ENCODE results near the gene BCL2L1.

The BCL2L1 gene

DNA sequence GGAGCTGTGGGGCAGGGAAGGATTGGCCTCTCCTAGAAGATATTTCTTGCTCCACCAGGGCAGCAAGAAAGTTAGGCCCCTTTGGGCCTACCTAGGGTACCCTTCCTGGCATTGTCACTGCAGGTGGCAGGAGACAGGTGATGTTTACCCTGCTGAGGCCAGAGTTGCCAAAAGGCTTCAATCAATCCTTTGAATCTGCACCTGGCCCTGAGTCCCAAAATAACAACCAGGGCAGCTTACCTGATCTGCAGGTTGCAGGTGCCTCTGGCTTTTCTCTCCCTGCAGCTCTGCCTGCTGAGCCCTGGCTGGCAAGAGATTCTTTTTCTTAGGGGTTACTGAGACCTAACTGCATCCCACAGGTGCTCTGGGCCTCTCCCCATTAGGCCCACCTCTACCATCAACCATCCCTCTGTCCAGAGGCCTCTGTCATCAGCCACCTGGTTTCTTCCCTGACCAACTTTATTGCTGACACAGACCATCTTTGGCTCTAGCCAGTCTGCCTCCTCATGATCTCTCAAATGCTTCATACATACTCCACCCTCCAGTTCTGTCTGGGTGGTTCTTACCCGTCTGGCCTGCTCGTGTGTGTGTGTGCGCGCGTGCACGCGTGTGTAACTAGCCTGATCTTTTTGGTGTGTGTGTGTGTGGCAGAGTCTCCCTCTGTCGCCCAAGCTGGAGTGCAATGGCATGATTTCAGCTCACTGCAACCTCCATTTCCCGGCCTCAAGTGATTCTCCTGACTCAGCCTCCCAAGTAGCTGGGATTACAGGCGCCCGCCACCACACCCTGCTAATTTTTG is 13.7 kb downstream of the BCL2L1 start:
- no peak for DNase-seq

GRCh38 chr20:31707994-31708735 is 14.5 kb downstream of the BCL2L1 start:
- DNase-seq, result no peak

DNA sequence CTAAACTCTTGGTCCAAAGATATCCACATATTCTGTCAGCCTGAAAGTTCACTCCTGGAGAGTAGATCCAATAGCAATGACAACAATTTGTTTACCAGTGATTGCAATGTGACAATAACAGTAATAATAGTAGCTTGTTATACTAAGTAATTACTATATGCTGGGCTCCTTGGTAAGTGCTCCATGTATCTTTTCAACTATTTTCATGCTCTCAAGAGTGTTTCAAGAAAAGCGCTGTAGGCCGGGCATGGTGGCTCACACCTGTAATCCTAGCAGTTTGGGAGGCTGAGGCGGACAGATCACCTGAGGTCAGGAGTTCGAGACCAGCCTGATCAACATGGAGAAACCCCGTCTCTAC is 15.4 kb downstream of the BCL2L1 start:
- no peak for DNase-seq

GRCh38 chr20:31706607-31707257 is 15.9 kb downstream of the BCL2L1 start:
- no peak for DNase-seq

- DNase-seq, result no peak
Observed at GRCh38 chr20:31705598-31706597, 16.8 kb downstream of the BCL2L1 start.

GRCh38 chr20:31705191-31705590 is 17.5 kb downstream of the BCL2L1 start:
- no peak for DNase-seq

GRCh38 chr20:31704225-31705119 is 18.2 kb downstream of the BCL2L1 start:
- DNase-seq, result no peak

GRCh38 chr20:31701591-31701990 is 21.1 kb downstream of the BCL2L1 start:
- DNase-seq, result no peak

DNA sequence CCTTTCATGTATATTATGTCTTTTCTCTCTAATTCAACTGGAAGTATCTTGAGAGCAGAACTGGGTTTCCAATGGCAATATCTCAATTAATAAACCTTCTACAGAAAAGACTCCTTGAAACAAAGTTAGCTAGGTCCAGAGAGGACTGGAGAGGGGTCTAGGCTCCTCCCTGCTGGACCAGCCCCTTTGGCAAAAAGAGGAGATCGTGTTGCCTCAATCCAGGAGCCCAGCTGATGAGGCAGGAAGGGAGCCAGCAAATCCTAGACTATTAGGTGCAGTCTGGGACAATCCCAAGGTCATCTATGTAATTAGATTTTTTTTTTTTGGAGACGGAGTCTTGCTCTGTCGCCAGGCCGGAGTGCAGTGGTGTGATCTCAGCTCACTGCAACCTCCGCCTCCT is 21.9 kb downstream of the BCL2L1 start:
- DNase-seq, result no peak

DNA sequence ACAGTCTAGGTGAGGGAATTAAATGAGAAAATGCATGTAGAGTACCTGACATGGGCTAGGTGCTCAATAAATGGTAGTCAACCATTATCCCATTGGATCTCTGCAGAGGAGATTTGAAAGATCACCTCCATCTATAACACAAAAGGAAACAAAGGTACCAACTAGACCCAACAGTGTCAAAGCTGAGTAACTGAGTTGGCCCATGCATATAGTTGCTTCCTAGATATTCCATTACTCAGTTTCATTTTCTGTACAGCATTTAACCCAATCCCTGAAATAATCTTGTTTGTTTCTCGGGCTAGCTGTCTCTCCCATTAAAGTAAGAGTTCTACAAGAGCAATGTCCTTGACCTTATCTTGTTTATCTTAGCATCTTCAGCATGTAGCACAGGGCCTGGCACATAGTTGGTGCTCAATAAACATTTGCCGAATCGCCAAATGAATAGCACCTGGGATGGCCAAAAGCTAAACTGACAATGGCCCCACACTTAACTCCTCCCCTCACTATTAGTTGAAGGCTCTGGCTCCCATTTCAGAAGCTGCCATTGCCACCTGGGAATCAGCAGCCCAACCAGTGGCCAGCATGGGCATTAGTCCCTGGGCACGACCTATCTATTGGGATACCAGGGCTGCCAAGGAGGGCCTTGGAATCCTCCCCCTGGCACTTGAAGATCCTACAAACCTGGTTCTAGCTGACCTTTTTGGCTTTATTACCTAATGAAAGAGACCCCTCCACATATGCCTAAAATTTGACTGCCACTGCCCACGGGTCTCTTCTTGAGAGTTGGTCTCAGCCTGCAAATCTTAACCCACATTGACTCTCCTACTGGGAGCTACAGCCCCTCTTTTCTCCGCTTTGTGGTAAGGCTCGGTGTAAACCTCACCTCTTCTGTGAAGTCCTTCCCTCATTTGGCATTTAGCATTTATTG is 22.6 kb downstream of the BCL2L1 start:
- no peak for DNase-seq

- DNase-seq, result no peak
Observed at GRCh38 chr20:31698803-31699718, 23.6 kb downstream of the BCL2L1 start.

- DNase-seq, result no peak
Observed at GRCh38 chr20:31698243-31698802, 24.3 kb downstream of the BCL2L1 start.

DNA sequence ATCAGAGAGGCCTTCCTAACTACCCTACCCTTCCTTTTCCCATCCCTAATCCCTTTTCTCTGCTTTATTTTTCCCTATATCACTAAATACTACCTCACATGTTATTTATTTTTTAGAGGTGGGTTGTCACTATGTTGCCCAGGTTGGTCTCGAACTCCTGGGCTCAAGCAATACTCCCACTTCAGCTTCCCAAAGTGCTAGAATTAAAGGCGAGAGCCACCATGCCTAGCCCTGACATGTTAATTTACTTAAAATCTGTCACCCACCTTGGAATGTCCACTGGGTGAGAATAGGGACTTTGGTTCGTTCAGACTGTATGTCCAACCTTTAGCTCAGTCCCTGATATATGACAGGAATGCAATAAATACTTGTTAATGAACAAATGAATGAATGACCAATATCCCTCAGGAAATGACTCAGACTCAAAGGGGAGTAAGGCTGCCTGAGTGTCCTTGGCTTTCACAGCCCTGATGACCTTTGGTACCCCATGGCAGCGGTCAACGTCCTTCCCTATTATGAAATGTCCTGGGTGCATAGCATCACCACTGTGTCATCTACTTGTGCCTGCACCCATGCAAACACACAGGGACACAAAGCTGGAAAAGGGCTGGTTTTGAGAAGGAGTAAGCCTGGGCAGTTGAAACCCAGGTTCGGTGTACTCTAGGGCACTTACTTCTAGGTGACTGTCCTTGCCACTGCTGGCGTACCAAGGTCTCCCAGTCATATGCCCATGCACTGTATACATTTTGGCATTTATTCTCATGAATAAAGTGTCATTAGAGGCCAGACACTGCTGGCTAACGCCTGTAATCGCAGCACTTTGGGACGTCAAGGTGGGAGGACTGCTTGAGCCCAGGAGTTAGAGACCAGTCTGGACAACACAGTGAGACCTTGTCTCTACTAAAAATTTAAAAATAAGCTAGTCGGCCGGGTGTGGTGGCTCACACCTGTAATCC is 26.5 kb downstream of the BCL2L1 start:
- DNase-seq, result no peak

DNA sequence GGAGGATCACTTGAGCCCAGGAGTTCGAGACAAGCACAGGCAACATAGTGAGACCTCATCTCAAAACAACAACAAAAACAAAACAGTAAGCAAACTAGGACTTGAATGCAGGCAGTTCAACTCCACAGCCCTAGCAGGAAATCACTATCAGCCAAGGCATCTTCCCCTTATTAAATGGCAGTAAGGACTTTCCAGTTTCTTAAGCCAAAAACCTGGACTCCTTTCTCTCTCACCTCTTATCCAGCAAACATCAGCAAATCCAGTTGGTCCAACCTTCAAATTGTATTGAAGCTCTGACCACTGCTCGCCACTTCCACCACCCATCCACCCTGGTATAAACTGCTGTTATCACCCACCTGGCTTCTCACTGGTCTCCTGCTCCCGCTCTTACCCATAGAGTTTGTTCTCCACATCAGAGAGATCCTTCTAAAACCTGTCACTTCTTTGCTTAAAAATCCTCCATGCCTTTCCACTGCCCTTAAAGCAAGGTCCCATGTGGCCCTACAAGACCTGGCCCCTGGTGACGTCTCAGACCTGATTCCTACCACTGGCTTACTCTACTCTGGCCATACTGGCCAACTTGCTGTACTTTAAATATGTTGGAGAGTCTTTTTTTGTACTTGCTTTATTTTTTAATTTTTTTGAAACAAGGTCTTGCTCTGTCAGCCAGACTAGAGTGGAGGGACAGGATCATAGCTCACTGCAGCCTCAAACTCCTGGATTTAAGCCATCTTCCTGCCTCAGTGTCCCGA is 27.6 kb downstream of the BCL2L1 start:
- DNase-seq, result no peak

GRCh38 chr20:31693987-31694661 is 28.5 kb downstream of the BCL2L1 start:
- DNase-seq, result no peak

GRCh38 chr20:31693402-31693801 is 29.3 kb downstream of the BCL2L1 start:
- DNase-seq, result no peak
